LNCaP clone FGC (cell line): ENCODE data around the gene SOBP.

Source experiments
- DNase-seq: peaks from one replicate; pipeline ENCODE4 v3.0.0-alpha.2; 2011; ENCODE audit warnings: low read depth
- H3K4me3 ChIP-seq: 2 replicates; pipeline ENCODE4 v1.5.1; 2011; ENCODE audit warnings: mild to moderate bottlenecking, low read depth, low read length, control low read depth
- CTCF ChIP-seq: IDR thresholded peaks from 2 replicates; pipeline ENCODE4 v1.5.1; 2012; ENCODE audit warnings: mild to moderate bottlenecking; ENCODE audit not compliant: control insufficient read depth, insufficient read depth; ENCODE audit errors: extremely low read depth

Gene SOBP

GRCh38 chr6:107611094-107611810 lies 121.3 kb downstream of the SOBP start:
- TF ChIP-seq CTCF: no peak
- DNase-seq: no peak
- H3K4me3 ChIP-seq: no peak overlapping the region

- TF ChIP-seq CTCF: no peak
- H3K4me3 ChIP-seq: no peak overlapping the region
- no peak for DNase-seq
Observed at GRCh38 chr6:107612762-107613415, 123.0 kb downstream of the SOBP start.

GRCh38 chr6:107613651-107614379 lies 123.9 kb downstream of the SOBP start:
- no peak for TF ChIP-seq CTCF
- no peak overlapping the region for H3K4me3 ChIP-seq
- no peak for DNase-seq

- DNase-seq: no peak
- no peak overlapping the region for H3K4me3 ChIP-seq
- no peak for TF ChIP-seq CTCF
Observed at GRCh38 chr6:107614828-107615227, 124.9 kb downstream of the SOBP start.

GRCh38 chr6:107616775-107617174 lies 126.9 kb downstream of the SOBP start:
- TF ChIP-seq CTCF: no peak
- no peak for DNase-seq
- H3K4me3 ChIP-seq: no peak overlapping the region

GRCh38 chr6:107617341-107617932 lies 127.5 kb downstream of the SOBP start:
- no peak for TF ChIP-seq CTCF
- no peak overlapping the region for H3K4me3 ChIP-seq
- no peak for DNase-seq
